ENCODE results near the gene ZNF385C.
"Not testable (repeated sequence)": the region's sequence is repeated elsewhere in the genome, so short reads cannot be mapped to it uniquely, and the experiment has no call there.

The ZNF385C gene

GRCh38 chr17:42050393-42051012 lies 47.8 kb downstream of the ZNF385C start, which contains the start of gene C17orf113:
TSS of gene C17orf113 (minus strand) at chr17:42050601. CDS start at chr17:42043376, 7,225 bp downstream.
- peak; percentile 30 for DNase-seq (ENCODE audit: low read depth)

- no peak for DNase-seq (ENCODE audit: low read depth)
Measured at GRCh38 chr17:42049834-42050392, 48.4 kb downstream of the ZNF385C start.

- DNase-seq (ENCODE audit: low read depth), result no peak
Measured at GRCh38 chr17:42047343-42047742, 50.9 kb downstream of the ZNF385C start.

- DNase-seq (ENCODE audit: low read depth), result no peak
Measured at GRCh38 chr17:42045719-42046118, 52.6 kb downstream of the ZNF385C start.

GRCh38 chr17:42042598-42043319 lies 55.5 kb downstream of the ZNF385C start:
- no peak for DNase-seq (ENCODE audit: low read depth)

DNA sequence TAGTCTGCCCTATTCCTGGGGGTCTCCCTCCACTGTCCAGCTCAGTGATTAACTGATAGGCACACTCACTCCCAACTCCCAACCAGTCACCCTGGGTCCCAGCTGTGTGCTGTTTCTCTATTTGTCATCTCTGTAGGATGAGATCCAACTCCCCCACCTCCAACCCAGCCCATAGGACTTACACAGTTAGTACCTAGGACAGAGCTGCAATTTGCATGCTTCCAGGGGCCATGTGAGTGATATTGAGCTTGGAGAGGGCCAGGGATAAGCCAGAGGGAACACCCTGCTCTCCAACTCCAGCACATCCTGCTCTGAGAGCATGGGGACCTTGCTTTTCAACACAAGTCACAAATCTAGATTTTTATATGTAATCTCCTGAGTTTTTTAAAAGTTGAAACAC lies 56.7 kb downstream of the ZNF385C start:
- DNase-seq (ENCODE audit: low read depth), result no peak

DNA sequence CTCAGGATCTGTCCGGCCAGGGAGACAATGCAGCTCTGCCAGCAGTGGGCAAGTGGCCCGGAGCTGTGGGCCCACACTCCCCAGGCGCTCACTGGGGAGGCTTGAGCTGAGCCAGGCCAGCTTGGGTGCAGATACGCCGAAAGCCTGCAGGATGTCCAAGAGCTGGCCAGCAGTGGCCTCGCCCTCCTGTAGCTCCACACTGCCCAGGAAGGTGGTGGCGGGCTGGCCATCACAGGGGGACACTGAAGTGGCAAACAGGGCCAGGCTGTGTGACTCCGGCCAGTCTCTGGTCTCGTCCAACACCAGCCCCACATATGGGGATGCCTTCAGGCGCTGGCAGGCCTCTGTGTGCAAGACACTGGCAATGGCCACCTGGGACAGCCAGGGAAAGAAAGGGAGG lies 57.5 kb downstream of the ZNF385C start:
- no peak for DNase-seq (ENCODE audit: low read depth)

- DNase-seq (ENCODE audit: low read depth), result no peak
Measured at GRCh38 chr17:42039794-42040763, 58.2 kb downstream of the ZNF385C start.

- DNase-seq (ENCODE audit: low read depth), result no peak
Measured at GRCh38 chr17:42038221-42038973, 59.9 kb downstream of the ZNF385C start.

DNA sequence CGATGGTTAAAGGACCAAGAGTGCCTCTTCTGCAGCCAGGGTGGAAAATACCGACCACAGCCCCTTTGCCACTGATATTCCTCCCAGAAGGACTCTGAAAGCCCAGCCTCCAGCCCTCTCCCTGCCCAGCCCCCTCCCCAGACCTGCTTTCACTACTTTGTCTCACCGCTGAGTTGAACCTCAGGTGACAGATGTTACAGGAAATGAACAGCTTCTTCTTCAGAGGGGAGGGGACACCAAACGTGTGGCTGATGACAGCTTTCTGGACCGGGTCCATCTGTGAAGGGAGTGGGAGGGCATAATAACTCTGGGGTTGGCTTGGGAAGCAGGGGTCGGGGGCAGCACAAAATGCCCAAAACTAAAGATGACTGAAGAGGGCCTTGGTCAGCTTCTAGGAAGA lies 64.2 kb downstream of the ZNF385C start:
- no peak for DNase-seq (ENCODE audit: low read depth)

DNA sequence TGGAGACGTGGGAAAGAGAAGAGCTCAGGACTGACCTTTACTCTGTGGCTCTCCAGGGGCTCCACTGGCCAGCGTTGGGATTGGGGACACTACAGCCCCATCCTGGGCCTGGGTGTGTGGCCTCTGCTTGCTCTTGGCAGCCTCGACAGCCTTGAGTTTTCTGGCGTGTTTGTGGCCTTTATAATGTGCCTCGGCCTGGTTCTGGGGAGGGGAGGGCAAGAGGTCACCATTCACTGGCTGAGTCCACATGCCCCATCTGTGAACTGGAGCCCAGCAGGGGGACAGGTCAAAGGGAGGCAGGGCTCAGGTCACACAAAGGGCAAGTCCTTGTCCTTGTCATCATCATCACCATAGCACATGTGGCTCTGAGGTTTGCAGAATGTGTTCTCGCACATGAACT lies 66.7 kb downstream of the ZNF385C start:
- DNase-seq (ENCODE audit: low read depth), result no peak

DNA sequence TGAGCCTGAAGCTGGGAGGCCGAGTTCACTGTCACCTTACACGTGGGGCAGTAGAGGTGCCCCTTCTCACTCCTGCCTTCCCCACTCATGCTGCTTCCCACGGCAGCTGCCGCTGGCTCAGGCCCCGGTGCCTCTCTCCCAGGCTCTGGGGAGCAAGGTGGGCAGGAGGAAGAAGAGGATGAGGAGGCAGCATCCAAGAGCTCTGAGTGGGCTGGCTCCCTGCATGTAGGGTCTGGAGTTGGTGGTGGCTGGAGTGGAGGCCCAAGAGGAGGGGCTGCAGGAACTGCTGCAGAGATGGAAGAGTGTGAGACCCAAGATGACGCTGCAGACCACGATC lies 69.5 kb downstream of the ZNF385C start:
- no peak for DNase-seq (ENCODE audit: low read depth)

- DNase-seq (ENCODE audit: low read depth), result no peak
Measured at GRCh38 chr17:42027961-42028790, 70.1 kb downstream of the ZNF385C start.

DNA sequence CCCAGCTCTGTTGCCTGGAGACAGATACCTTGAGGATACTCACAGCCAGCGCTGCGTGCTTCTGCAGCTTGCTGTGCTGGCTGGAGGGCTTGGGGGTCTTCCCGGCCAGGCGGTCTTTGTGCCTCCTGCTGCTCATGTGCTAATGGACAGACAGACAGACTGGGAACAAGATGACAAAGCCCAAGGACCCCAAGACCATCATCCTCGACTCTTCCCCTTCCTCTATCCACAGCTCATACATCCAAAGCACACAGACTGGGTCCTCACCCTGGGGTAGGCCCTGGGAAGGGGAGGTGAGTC lies 70.7 kb downstream of the ZNF385C start:
- no peak for DNase-seq (ENCODE audit: low read depth)

DNA sequence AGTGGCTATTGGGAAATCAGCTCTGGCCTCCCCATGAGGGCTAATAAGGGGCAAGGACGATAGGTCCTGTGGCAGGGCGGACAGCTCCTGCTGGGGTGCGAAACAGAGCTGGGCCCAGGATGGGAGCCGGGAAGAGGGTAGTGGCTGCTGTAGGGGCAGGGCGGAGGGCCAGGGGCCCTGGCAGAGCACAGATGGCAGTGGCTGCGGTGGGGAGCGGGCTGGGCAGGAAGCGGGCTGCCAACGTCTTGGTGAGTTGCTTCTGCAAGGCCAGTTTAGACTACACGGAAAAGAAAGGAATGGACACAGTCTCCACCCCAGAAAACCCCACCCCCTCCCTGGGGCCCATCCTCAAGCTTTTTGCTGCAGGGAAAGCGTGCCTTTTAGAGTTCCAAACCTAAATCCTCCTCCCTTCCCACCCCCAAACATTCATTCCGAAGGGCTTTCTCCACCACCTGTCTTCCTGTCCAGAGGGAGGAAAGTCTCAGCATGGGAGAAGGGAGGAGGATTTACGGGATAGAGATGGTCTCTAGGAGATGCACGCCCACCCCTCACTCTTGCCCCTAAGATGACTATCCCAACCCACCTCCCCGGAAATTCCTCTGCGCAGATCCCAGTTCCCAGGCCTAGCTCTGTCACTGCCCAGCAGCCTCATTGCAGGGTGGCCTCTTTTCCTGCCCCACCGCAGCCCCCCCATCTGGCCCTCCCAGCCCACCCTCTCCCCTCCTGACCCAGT lies 71.2 kb downstream of the ZNF385C start:
- DNase-seq (ENCODE audit: low read depth), result no peak

DNA sequence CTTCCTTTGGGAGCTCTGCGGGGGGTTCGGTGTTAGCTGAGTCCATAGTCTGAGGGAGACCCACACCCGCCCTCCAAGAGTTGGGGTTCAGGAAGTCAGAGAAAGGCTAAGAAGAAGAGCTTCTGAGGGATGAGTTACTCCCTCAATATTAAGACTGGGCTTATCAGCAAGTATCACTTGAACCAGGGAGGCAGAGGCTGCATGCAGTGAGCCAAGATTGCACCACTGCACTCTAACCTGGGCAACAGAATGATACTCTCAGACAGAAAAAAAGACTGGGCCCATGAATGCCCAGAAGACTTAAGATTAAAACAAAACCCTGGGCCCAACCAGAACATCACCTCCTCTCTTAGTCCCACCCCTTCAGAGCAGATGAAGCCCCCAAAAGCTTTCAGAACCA lies 72.3 kb downstream of the ZNF385C start:
- no peak for DNase-seq (ENCODE audit: low read depth)

DNA sequence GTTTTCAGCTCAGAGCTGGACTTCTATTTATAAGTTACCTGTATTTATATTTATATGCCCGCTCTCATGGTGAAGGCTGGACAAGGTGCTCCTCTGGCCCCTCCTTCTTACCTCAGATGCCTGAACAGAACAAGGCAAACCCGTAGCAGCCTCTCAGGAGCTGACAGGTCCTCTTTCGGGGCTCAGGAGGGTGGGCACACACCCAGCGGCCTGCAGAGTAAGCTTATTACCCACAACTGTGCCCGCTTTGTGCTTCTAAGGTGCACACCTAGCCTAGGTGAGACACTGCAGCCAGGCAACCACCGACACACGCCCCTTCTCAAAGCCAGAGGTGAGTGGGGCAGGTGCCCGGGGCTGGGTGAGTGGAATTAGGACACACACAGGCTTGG lies 73.1 kb downstream of the ZNF385C start:
- DNase-seq (ENCODE audit: low read depth), result no peak

DNA sequence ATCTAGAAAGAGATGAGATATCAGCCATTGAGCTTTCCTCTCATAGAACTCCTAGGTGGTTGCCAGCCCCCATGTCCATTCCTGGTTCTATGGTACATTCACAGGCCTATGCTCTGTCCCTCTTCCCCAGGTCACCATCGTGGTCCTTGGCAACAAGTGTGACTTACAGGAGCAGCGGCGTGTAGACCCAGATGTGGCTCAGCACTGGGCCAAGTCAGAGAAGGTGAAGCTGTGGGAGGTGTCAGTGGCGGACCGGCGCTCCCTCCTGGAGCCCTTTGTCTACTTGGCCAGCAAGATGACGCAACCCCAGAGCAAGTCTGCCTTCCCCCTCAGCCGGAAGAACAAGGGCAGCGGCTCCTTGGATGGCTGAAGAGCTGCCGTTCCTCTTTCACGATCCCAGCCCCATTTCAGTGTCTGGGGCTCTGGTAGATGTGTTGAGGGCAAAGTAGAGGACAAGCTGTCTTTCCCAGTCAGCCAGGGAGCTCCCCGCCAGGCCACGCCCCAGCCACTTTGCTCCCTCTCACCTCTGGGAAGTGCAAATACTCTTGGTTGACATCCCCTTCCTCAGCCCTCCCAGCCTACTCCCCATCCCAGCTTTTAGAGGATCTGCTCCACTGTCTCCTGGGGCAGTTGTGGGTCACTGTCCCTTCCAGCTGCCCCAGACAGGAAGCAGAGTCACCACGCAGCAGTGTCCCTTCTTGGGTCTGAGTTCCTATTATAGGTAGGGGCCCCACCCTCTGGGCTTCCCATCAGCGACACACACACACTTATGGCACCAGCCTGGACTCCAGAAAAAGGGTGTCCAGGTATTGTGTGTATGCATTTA lies 74.5 kb downstream of the ZNF385C start:
- no peak for DNase-seq (ENCODE audit: low read depth)

GRCh38 chr17:42020845-42021244 lies 77.4 kb downstream of the ZNF385C start:
- DNase-seq (ENCODE audit: low read depth), result not testable (repeated sequence)
